ENCODE measurements around the gene TSPAN5. TPM values are rescaled to one million over a fixed set of nuclear protein-coding genes. Genes with fewer than 3 reads are reported as not detected.

The TSPAN5 gene
- total RNA-seq, result 29.9 and 45.6 TPM in 2 replicates

GRCh38 chr4:98658287-98659105 is at the start of gene TSPAN5:
Gene TSPAN5 (minus strand): TSS chr4:98658611.

All from smooth muscle cell of bladder (primary cell).